GM21367 (cell line): ENCODE results near the gene FANK1.
"Not testable (repeated sequence)": the region's sequence is repeated elsewhere in the genome, so short reads cannot be mapped to it uniquely, and the experiment has no call there.

Experiments
- ATAC-seq: cut with Tn5 transposase; IDR thresholded peaks from one replicate; pipeline ENCODE4 v1.9.1; 2021; ENCODE audit not compliant: unreplicated experiment

The FANK1 gene

GRCh38 chr10:126016156-126016805 lies 119.9 kb downstream of the FANK1 start:
- no peak for ATAC-seq

DNA sequence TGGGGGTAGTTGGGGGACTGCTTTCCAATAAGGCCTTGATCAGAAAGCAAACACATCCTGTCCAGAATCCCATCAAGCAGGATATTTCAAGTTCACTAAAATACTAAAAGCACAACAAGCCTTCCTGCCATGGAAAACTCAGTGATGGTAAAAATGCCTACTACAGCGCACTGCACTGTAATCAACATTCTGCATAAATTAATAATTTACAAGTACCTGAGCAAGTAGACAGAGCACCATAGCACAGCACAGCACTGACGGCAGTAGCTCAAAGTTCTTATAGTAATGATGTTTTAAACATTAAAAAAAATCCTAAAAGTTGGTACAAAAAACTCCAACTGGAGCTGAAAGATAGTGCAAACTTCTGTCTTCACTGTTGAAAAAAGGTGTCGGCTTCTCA lies 120.5 kb downstream of the FANK1 start:
- ATAC-seq, result no peak

DNA sequence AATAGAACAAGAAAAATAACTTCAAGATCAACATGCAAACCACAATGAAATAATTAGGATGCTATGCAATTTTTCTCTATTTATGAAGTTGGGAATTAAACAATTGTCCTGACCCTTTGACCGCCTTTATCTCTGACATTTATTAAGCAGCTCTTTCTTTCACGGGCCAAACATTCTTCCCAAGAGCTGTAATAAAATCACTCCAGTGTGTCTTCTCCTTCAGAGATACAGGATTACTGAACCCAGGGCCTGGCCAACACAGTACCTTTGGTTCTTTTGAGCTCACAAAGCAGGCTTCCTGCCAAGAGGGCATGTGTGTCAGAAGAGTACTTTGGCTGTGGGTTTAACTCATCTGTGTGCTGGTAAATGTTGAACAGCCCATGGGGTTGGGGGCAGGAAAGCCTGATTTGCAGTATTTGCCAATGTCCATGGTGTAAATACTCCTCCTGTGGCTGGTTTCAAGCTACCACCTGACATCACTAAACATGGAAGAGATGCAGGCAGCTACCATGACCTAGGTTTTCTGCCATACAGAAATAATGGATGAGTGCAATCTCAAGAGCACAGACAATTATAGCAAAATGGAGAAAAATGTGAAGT lies 121.7 kb downstream of the FANK1 start:
- ATAC-seq, result no peak

GRCh38 chr10:126021833-126022500 lies 125.6 kb downstream of the FANK1 start:
- no peak for ATAC-seq

GRCh38 chr10:126022841-126023240 lies 126.5 kb downstream of the FANK1 start:
- no peak for ATAC-seq

- ATAC-seq, result no peak
Observed at GRCh38 chr10:126027692-126028091, 131.3 kb downstream of the FANK1 start.

GRCh38 chr10:126029999-126030398 lies 133.6 kb downstream of the FANK1 start:
- no peak for ATAC-seq

GRCh38 chr10:126034586-126034985 lies 138.2 kb downstream of the FANK1 start:
- ATAC-seq, result no peak

GRCh38 chr10:126036515-126036914 lies 140.2 kb downstream of the FANK1 start:
- no peak for ATAC-seq

DNA sequence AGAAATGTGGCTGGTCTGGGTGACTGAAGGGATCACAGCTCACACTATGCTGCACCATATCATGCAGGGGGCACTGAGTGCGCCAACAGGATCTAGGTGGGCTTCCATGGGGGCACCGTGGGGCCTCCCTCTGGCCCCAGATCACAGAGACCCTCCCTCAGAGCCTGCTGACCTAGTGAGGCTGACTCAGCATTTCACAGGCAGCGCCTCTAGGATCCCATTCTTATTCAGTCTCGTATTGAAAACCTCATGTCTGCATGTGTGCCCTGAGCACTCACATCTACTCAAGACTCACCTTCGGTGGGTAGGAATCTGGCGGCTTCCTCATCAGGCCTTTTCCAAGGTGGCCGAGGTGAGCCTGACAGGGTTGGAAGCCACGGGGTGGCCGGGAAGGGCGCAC lies 141.6 kb downstream of the FANK1 start:
- no peak for ATAC-seq

GRCh38 chr10:126041117-126041516 lies 144.8 kb downstream of the FANK1 start:
- ATAC-seq, result no peak

DNA sequence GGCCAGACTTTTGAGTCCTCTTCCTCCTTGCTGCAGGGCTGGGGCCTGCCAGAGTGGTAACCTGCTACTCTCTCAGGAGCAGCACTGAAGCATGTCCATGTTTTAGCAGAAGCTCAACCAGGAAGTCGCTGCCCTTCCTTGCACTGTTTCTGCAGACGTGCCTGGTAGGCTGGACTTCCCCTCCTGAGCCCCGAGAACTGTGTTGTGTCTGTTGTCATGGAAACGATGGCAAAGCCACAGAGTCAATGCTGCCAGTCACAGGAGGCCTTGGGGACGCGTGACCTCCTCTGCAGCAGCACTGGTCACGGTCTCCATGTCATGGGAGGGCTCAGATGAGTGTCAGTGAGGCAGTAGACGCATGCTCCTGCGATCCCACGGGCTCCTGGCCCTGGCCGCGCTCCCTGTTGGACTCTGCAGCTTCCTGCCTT lies 145.5 kb downstream of the FANK1 start:
- ATAC-seq, result peak; percentile 99

DNA sequence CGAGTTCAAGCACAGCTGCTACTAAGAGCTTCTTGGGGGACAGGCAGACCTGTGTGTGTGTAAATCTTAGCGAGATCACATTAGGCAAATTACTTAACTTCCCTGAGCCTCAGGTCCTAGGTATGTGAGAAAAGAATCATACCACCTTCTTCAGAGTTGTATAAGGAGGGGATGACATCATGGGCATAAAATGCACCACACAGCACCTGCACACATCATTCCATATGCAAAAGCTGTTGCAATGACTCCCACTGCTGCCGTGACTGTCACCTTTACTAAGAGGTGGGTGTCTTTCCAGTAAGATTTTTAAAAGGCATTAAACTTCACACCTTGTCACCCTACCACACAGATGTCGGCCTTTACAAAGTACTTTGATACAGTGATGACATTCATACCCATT lies 146.0 kb downstream of the FANK1 start:
- ATAC-seq, result no peak

DNA sequence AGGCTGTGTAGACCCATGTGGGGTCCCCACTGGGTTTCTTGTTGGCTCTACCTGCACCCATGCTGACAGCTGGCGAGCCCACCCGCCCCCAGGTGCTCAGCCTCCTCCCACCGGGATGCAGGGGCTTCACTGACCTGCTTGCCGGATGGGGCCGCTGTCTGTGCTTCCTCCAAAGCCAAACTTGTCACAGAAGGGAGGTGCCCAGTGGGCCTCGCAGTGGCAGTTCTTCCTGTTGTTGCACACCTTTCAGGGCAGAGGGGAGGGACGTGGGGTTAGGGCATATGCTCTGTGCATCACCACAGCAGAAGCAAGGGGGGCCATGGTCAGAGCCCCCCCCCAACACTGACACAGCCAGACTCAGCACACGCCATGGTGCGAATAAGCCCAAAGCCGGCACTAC lies 146.5 kb downstream of the FANK1 start:
- no peak for ATAC-seq

DNA sequence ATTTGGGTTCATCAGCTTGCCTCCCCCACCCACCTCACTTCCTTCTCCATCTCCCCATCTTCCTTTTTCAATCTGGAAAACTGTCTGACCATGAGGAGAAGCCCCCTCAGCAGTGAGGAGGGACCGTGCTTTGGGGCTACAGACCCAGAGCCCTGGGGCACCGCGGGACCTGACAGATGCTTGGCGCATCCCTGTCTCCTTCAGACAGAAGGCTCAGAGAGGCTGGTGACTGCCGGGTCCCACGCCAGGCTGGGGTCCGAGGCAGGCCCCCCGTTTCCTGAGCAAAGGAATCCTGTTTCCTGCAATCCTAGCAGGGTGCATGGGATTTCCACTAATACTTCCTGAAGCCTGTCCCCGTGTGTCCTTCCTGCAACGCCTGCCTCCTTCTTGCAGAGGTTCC lies 147.0 kb downstream of the FANK1 start:
- no peak for ATAC-seq

DNA sequence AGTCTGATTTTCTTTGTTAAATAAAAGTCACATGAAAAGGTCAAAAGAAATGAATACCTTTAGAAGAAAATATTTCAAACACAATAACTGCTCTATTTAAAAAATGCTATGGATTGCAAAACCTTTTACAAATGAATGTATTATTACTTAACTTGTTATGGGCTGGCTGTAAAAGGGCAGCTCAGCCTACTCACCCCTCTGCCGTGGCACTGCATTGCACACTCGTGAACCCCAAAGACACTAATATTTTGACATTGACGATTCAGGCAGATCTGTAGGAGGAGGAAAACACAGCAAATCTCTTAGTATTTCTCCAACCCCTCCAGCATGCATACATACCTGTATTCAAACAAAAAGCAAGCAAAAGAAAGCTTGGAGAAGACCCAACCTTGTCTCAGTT lies 149.5 kb downstream of the FANK1 start:
- no peak for ATAC-seq

GRCh38 chr10:126046831-126047230 lies 150.5 kb downstream of the FANK1 start:
- ATAC-seq, result no peak

DNA sequence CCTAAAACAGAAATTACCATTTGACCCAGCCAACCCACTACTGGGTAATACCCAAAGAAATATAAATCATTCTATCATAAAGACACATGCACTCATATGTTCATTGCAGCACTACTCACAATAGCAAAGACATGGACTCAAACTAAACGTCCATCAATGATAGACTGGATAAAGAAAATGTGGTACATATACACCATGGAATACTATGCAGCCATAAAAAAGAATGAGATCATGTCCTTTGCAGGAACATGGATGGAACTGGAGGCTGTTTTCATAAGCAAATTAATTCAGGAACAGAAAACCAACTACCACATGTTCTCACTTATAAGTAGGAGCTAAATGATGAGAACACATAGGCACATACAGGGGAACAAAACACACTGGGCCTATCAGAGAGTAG lies 151.4 kb downstream of the FANK1 start:
- ATAC-seq, result not testable (repeated sequence)

- ATAC-seq, result no peak
Observed at GRCh38 chr10:126049759-126050700, 153.7 kb downstream of the FANK1 start.

- no peak for ATAC-seq
Observed at GRCh38 chr10:126052171-126052570, 155.8 kb downstream of the FANK1 start.

DNA sequence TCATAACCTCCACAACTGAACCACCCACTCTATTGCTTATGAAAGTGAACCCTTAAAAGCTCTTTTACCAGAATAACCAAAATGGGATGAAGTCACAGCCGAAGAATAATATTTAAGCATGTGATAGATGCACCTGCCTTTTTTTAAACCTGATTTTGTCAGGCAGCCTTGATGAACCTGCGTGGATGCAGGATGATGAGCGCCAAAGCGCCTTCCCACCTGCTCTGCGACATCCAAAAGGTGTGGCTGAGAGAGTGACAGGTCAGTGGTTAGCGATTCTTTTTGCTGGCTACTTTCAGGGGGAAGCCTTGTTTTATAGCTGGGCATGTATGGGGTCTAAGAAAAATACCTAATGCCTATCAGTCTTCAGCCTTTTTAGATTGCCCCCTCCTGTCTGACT lies 157.8 kb downstream of the FANK1 start:
- no peak for ATAC-seq
